H1 (cell line): ENCODE data around the gene ATPAF2. TPM values are rescaled to one million over a fixed set of nuclear protein-coding genes. Genes with fewer than 3 reads are reported as not detected.

Experiments
- CTCF ChIA-PET: fragments of 300-600 bp; sonication (Branson Sonifier 250); formaldehyde crosslinking; loops from one replicate; lab custom pipeline; 2021; ENCODE audit not compliant: partially characterized antibody; lab: Charles Lee
- POLR2A ChIA-PET: fragments of 300-600 bp; sonication (Branson Sonifier 250); formaldehyde crosslinking; loops from one replicate; lab custom pipeline; 2021; ENCODE audit warnings: inconsistent platforms; ENCODE audit not compliant: partially characterized antibody; lab: Charles Lee
- DNase-seq, 2 experiments: peaks; one replicate each; pipeline versions ENCODE4 v3.0.0 to v3.0.0-alpha.2; 2010 to 2022; ENCODE audit warnings: low spot score in 2 of 2, low read depth in 1 of 2, mixed read lengths in 1 of 2
- FAIRE-seq: peaks from 2 replicates; lab custom pipeline; 2011; peaks lifted over from hg19 to GRCh38; lab: Jason Lieb, UNC
- H2AFZ ChIP-seq: 2 replicates; pipeline ENCODE4 v1.8.1; 2012; ENCODE audit warnings: low read length, inconsistent platforms
- H2AK5ac ChIP-seq: 2 replicates; pipeline ENCODE4 v1.6.1; 2013; ENCODE audit warnings: low read depth, low read length
- H2BK120ac ChIP-seq: replicated peaks from 2 replicates; pipeline ENCODE3; 2013; ENCODE audit warnings: low read depth, low read length, inconsistent platforms
- H2BK12ac ChIP-seq: 2 replicates; pipeline ENCODE4 v1.6.1; 2013; ENCODE audit warnings: low read depth, low read length
- H2BK15ac ChIP-seq: 2 replicates; pipeline ENCODE4 v1.6.1; 2013; ENCODE audit warnings: low read length
- H2BK20ac ChIP-seq: 2 replicates; pipeline ENCODE4 v1.6.1; 2013; ENCODE audit warnings: low read length
- H2BK5ac ChIP-seq: 2 replicates; pipeline ENCODE4 v1.6.1; 2013; ENCODE audit warnings: low read depth, low read length
- H3K14ac ChIP-seq: 2 replicates; pipeline ENCODE4 v1.6.1; 2013; ENCODE audit warnings: inconsistent platforms; ENCODE audit not compliant: insufficient read length
- H3K18ac ChIP-seq: 2 replicates; pipeline ENCODE4 v1.6.1; 2013; ENCODE audit warnings: low read length; ENCODE audit errors: extremely low read depth
- H3K23ac ChIP-seq: 2 replicates; pipeline ENCODE4 v1.6.1; 2013; ENCODE audit warnings: inconsistent platforms; ENCODE audit not compliant: insufficient read length
- H3K23me2 ChIP-seq: 2 replicates; pipeline ENCODE4 v1.6.1; 2013; ENCODE audit warnings: low read depth, low read length
- H3K27ac ChIP-seq: 2 replicates; pipeline ENCODE4 v1.6.1; 2011; ENCODE audit warnings: low read depth, low read length, inconsistent platforms
- H3K27me3 ChIP-seq, 4 experiments: replicated peaks in 1 of 4; 1 replicate in 1 of 4; 2 replicates in 3 of 4; pipeline versions ENCODE4 v1.6.1 to v1.8.1; 2011 to 2013; ENCODE audit warnings: low read length in 3 of 4, mild to moderate bottlenecking in 3 of 4, inconsistent platforms in 2 of 4, mixed read lengths in 2 of 4, moderate library complexity in 1 of 4; ENCODE audit not compliant: control insufficient read depth in 3 of 4, insufficient read depth in 3 of 4; ENCODE audit errors: extremely low read depth in 1 of 4
- H3K36me3 ChIP-seq, 4 experiments: 2 replicates each; pipeline versions ENCODE4 v1.6.1 to v1.8.1; 2011 to 2013; ENCODE audit warnings: mild to moderate bottlenecking in 4 of 4, low read length in 3 of 4, moderate library complexity in 2 of 4, control low read depth in 1 of 4, inconsistent platforms in 1 of 4; ENCODE audit not compliant: insufficient read depth in 4 of 4, control insufficient read depth in 2 of 4
- H3K4ac ChIP-seq: replicated peaks from 2 replicates; pipeline ENCODE3; 2013; ENCODE audit warnings: low read length, low read depth, mixed read lengths, inconsistent platforms; ENCODE audit not compliant: insufficient read length
- H3K4me1 ChIP-seq, 4 experiments: replicated peaks in 1 of 4; 1 replicate in 1 of 4; 2 replicates in 3 of 4; pipeline versions ENCODE4 v1.6.1 to v1.8.1; 2011 to 2013; ENCODE audit warnings: low read length in 3 of 4, inconsistent platforms in 2 of 4, mixed read lengths in 1 of 4; ENCODE audit not compliant: insufficient read depth in 4 of 4, control insufficient read depth in 3 of 4
- H3K4me2 ChIP-seq, 2 experiments: 2 replicates each; pipeline versions ENCODE4 v1.6.1 to v1.8.1; 2011 to 2013; ENCODE audit warnings: low read depth in 2 of 2, low read length in 2 of 2, control low read depth in 1 of 2, inconsistent platforms in 1 of 2, mild to moderate bottlenecking in 1 of 2; ENCODE audit not compliant: insufficient read depth in 1 of 2
- H3K4me3 ChIP-seq, 4 experiments: fragments of 200-600, 300-600 bp in 1 of 4; sonication (generic), shearing (Covaris generic), sonication (Bioruptor Twin) in 1 of 4; 2 replicates each; pipeline versions ENCODE4 v1.5.1 to v1.8.1; 2011 to 2016; ENCODE audit warnings: low read length in 4 of 4, low read depth in 3 of 4, control low read depth in 2 of 4, inconsistent platforms in 2 of 4, mild to moderate bottlenecking in 2 of 4, mixed read lengths in 1 of 4, moderate library complexity in 1 of 4; ENCODE audit not compliant: insufficient read depth in 2 of 4; ENCODE audit errors: extremely low read depth in 1 of 4
- H3K56ac ChIP-seq: replicated peaks from 2 replicates; pipeline ENCODE3; 2013; ENCODE audit warnings: low read depth, mild to moderate bottlenecking, mixed read lengths, low read length, inconsistent platforms; ENCODE audit not compliant: insufficient read length
- H3K79me1 ChIP-seq: 2 replicates; pipeline ENCODE4 v1.6.1; 2013; ENCODE audit warnings: low read depth, low read length, control low read depth
- H3K79me2 ChIP-seq, 2 experiments: 2 replicates each; pipeline versions ENCODE4 v1.6.1 to v1.8.1; 2012 to 2013; ENCODE audit warnings: low read length in 2 of 2, mild to moderate bottlenecking in 2 of 2, inconsistent platforms in 1 of 2; ENCODE audit not compliant: insufficient read depth in 2 of 2, control insufficient read depth in 1 of 2
- H3K9ac ChIP-seq, 4 experiments: replicated peaks in 1 of 4; 1 replicate in 1 of 4; 2 replicates in 3 of 4; pipeline versions ENCODE4 v1.6.1 to v1.8.1; 2011 to 2013; ENCODE audit warnings: low read depth in 3 of 4, low read length in 3 of 4, control low read depth in 2 of 4, mild to moderate bottlenecking in 2 of 4, moderate library complexity in 2 of 4, inconsistent platforms in 1 of 4; ENCODE audit errors: extremely low read depth in 1 of 4
- H3K9me3 ChIP-seq, 2 experiments: 2 replicates each; pipeline versions ENCODE4 v1.6.1 to v1.8.1; 2012 to 2013; ENCODE audit warnings: mild to moderate bottlenecking in 2 of 2, moderate library complexity in 2 of 2, control low read depth in 1 of 2, inconsistent platforms in 1 of 2, low read depth in 1 of 2, low read length in 1 of 2, mixed read lengths in 1 of 2; ENCODE audit not compliant: insufficient read depth in 2 of 2
- H4K20me1 ChIP-seq, 2 experiments: replicated peaks in 1 of 2; 2 replicates each; pipeline versions ENCODE3 to v1.8.1; 2011 to 2013; ENCODE audit warnings: inconsistent platforms in 2 of 2, low read length in 2 of 2, mild to moderate bottlenecking in 1 of 2; ENCODE audit not compliant: insufficient read depth in 2 of 2, control insufficient read depth in 1 of 2
- H4K5ac ChIP-seq: 2 replicates; pipeline ENCODE4 v1.6.1; 2013; ENCODE audit warnings: low read length, low read depth, mixed read lengths, inconsistent platforms; ENCODE audit not compliant: insufficient read length
- H4K8ac ChIP-seq: 2 replicates; pipeline ENCODE4 v1.8.0; 2013; ENCODE audit warnings: mild to moderate bottlenecking, moderate library complexity, low read length, inconsistent platforms; ENCODE audit not compliant: insufficient read depth; ENCODE audit errors: extremely low read depth
- H4K91ac ChIP-seq: replicated peaks from 2 replicates; pipeline ENCODE3; 2013; ENCODE audit warnings: low read length, mixed read lengths, inconsistent platforms; ENCODE audit not compliant: insufficient read length
- CREB1 ChIP-seq: IDR thresholded peaks from 2 replicates; pipeline ENCODE4 v1.6.1; 2012; ENCODE audit warnings: inconsistent platforms
- CTCF ChIP-seq, 3 experiments: IDR thresholded peaks; 1 replicate in 2 of 3; 2 replicates in 1 of 3; pipeline versions ENCODE4 v1.5.1 to v1.6.1; 2011; ENCODE audit warnings: low read length in 3 of 3, mild to moderate bottlenecking in 3 of 3, inconsistent platforms in 2 of 3, low read depth in 1 of 3, moderate library complexity in 1 of 3; ENCODE audit not compliant: insufficient read depth in 1 of 3; ENCODE audit errors: control extremely low read depth in 1 of 3
- MAX ChIP-seq: IDR thresholded peaks from 2 replicates; pipeline ENCODE4 v1.6.1; 2012; ENCODE audit warnings: inconsistent platforms
- POLR2A ChIP-seq, 2 experiments: IDR thresholded peaks; 1 replicate in 1 of 2; 2 replicates in 1 of 2; pipeline ENCODE4 v1.6.1; 2011; ENCODE audit warnings: low read depth in 2 of 2, low read length in 2 of 2, mild to moderate bottlenecking in 2 of 2; ENCODE audit errors: control extremely low read depth in 1 of 2
- RAD21 ChIP-seq, 2 experiments: IDR thresholded peaks in 1 of 2; conservative IDR thresholded peaks in 1 of 2; 2 replicates each; pipeline ENCODE4 v1.6.1; 2011; ENCODE audit warnings: low read depth in 2 of 2, low read length in 2 of 2, improper control_type of control experiment in 1 of 2, inconsistent platforms in 1 of 2, mild to moderate bottlenecking in 1 of 2, moderate library complexity in 1 of 2
- RNF2 ChIP-seq: fragments of 200-900, 300-1000 bp; sonication (generic); IDR thresholded peaks from 2 replicates; pipeline ENCODE4 v1.7.1; 2016; ENCODE audit warnings: borderline replicate concordance, low read depth, mild to moderate bottlenecking, antibody characterized with exemption, low read length; ENCODE audit not compliant: poor library complexity, severe bottlenecking; ENCODE audit errors: missing control alignments
- WGBS, 2 experiments: shearing (Covaris generic) in 1 of 2; methylation state at CpG; one replicate each; pipeline versions ENCODE4 v1.1.6 to v1.1.7; 2013 to 2015; ENCODE audit warnings: low lambda C conversion rate in 2 of 2, mixed read lengths in 2 of 2, inconsistent platforms in 1 of 2, low coverage in 1 of 2, missing lambda C conversion rate in 1 of 2; ENCODE audit not compliant: insufficient replicate concordance in 2 of 2, insufficient coverage in 1 of 2, insufficient read length in 1 of 2; ENCODE audit errors: extremely low coverage in 1 of 2, missing lambda C conversion rate in 1 of 2; 5-methylcytosine and 5-hydroxymethylcytosine counted together
- polyA plus RNA-seq, 7 experiments: library from polyadenylated mRNA; depleted of rRNA in 3 of 7; stranded (reverse) in 5 of 7; unstranded in 2 of 7; fragments of >200 nt in 5 of 7; fragments of 200-250 nt in 2 of 7; gene quantifications; 1 replicate in 5 of 7; 2 replicates in 1 of 7; 4 replicates in 1 of 7; pipeline versions ENCODE4 v1.2.1 to v1.2.3, GENCODE V29; 2011 to 2013; ENCODE audit warnings: missing spikeins in 2 of 7, mixed read lengths in 2 of 7
- total RNA-seq: library from RNA; stranded (reverse); fragmentation: NEBNext Ultra II Directional; extraction: Animal tissue kit (Norgen Biotek cat#: 25700); gene quantifications from 2 replicates; pipeline ENCODE4 v1.2.1, GENCODE V29; 2021

ATPAF2 gene
- total and polyA plus RNA-seq, 2 of the 8 experiments (the other 6 are each of a cell fraction or from before 2014, with no cell fraction given) = 19.6 to 22.9 TPM

GRCh38 chr17:18004884-18005305, 34.1 kb downstream of the ATPAF2 start:
- H3K56ac ChIP-seq = no peak overlapping the region
- no peaks in the 10 kb centered on the region for H3K9me3 ChIP-seq
- FAIRE-seq = peak; percentile 70
- H2BK20ac ChIP-seq = no peak overlapping the region
- H4K5ac ChIP-seq = no peak overlapping the region
- CTCF ChIA-PET = interaction anchor here (0.5 to 7.8 kb wide), 21 partner anchors 7 to 179 kb away, joined by 3 to 49 read pairs (median 5); no protein-coding TSS in a partner anchor
- H3K36me3 ChIP-seq = no peaks in the 10 kb centered on the region
- no peaks in the 10 kb centered on the region; the same call in 1 of the 2 replicates for H3K23me2 ChIP-seq
- H3K18ac ChIP-seq = no peak overlapping the region
- no peak overlapping the region for H4K91ac ChIP-seq
- no peaks in the 10 kb centered on the region; the same call in 1 of the 2 replicates for H3K79me1 ChIP-seq
- peak; percentile 22 to 36; a peak in 3 of 4 replicates for TF ChIP-seq RAD21 (IDR thresholded peaks at IDR 0.05 in 1 of 2, conservative IDR thresholded peaks at IDR 0.05 in 1 of 2; ENCODE audit: low read depth in 2 of 2, low read length in 2 of 2)
- peak; percentile 38; the same call in 1 of the 2 replicates for TF ChIP-seq MAX
- TF ChIP-seq RNF2 = no peak
- TF ChIP-seq CTCF (IDR thresholded peaks at IDR 0.05; ENCODE audit: control extremely low read depth in 1 of 3, insufficient read depth in 1 of 3, low read depth in 1 of 3, low read length in 3 of 3) = peak; percentile 37 to 90 (median 70)
- no peak for TF ChIP-seq POLR2A (IDR thresholded peaks at IDR 0.05; ENCODE audit: control extremely low read depth in 1 of 2, low read depth in 2 of 2, low read length in 2 of 2)
- 0 out of 2 replicates have a peak, but pooled peaks have one; percentile 19 for TF ChIP-seq CREB1
- no peak overlapping the region for H3K4me2 ChIP-seq
- H3K9ac ChIP-seq = no peak overlapping the region
- H3K27me3 ChIP-seq = no peaks in the 10 kb centered on the region
- peaks cover 0 to 7% of the 10 kb centered on the region in 2 experiments for H4K20me1 ChIP-seq
- peaks cover 0 to 7% (median 0%) of the 10 kb centered on the region in 4 experiments; a peak in 1 of 7 replicates for H3K4me1 ChIP-seq
- WGBS, 2 experiments = 72% methylated on average over 9 of the region's 9 CpGs; no CpG with 5 or more reads in 1 of the 2 experiments
- no peak overlapping the region for H2AFZ ChIP-seq
- H3K4me3 ChIP-seq = no peak overlapping the region
- H2BK15ac ChIP-seq = no peak overlapping the region
- POLR2A ChIA-PET = no interaction called here
- no peak overlapping the region for H2BK12ac ChIP-seq
- H3K23ac ChIP-seq = no peak overlapping the region
- no peak overlapping the region for H3K4ac ChIP-seq
- DNase-seq = peak in 1 of 2 experiments; percentile 57
- peak overlapping the region; percentile 82 for H4K8ac ChIP-seq
- H2AK5ac ChIP-seq = no peak overlapping the region
- H3K27ac ChIP-seq = no peak overlapping the region
- no peak overlapping the region for H2BK5ac ChIP-seq
- no peak overlapping the region for H3K14ac ChIP-seq
- H2BK120ac ChIP-seq = no peak overlapping the region
- no peaks in the 10 kb centered on the region for H3K79me2 ChIP-seq
